Cardiac fibroblast (primary cell): ENCODE measurements around the gene LRP6.

Source experiments
- DNase-seq, 2 donors: peaks; one replicate each; pipeline versions ENCODE4 v3.0.0 to v3.0.0-alpha.2; 2010; ENCODE audit warnings: low read depth in 2 of 2
- H3K4me3 ChIP-seq, 2 donors: replicated peaks in 1 of 2; 1 replicate in 1 of 2; 2 replicates in 1 of 2; pipeline ENCODE4 v1.5.1; 2011; ENCODE audit warnings: low read depth in 2 of 2, low read length in 2 of 2, mild to moderate bottlenecking in 2 of 2, moderate library complexity in 1 of 2
- TF ChIP-seq, protein P1 (sequence below): IDR thresholded peaks from one replicate; pipeline ENCODE4 v1.5.1; 2011; ENCODE audit warnings: low read depth, mild to moderate bottlenecking, low read length, inconsistent platforms

The LRP6 gene

DNA sequence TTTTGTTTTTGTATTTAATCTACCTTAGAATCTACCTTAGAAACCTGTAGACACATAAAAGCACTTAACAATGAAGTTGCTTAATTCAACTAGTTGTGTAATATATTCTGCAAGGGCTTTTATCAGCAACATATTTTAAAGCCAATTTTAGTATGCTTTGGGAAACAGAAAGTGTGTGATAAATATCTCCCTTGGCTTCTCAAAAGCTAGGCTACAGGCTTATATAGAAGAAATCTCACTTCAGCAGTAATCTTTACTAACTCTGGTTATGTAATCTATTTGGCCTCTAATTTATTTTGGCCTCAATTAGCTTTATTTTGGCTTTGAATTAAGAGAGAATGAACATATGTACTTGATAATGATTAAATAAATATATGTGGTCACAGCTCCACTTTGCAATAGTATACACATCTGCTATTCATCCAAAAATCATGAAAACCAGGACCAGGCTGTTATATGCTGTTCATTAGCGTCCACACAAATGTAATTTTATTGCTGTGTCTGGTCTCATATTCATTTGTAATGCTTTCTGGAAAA lies 37.2 kb downstream of the LRP6 start:
- peak in 1 of 2 donors; percentile 36 for DNase-seq
- no peak overlapping the region for H3K4me3 ChIP-seq
- TF ChIP-seq, protein P1, sequence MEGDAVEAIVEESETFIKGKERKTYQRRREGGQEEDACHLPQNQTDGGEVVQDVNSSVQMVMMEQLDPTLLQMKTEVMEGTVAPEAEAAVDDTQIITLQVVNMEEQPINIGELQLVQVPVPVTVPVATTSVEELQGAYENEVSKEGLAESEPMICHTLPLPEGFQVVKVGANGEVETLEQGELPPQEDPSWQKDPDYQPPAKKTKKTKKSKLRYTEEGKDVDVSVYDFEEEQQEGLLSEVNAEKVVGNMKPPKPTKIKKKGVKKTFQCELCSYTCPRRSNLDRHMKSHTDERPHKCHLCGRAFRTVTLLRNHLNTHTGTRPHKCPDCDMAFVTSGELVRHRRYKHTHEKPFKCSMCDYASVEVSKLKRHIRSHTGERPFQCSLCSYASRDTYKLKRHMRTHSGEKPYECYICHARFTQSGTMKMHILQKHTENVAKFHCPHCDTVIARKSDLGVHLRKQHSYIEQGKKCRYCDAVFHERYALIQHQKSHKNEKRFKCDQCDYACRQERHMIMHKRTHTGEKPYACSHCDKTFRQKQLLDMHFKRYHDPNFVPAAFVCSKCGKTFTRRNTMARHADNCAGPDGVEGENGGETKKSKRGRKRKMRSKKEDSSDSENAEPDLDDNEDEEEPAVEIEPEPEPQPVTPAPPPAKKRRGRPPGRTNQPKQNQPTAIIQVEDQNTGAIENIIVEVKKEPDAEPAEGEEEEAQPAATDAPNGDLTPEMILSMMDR, result no peak

DNA sequence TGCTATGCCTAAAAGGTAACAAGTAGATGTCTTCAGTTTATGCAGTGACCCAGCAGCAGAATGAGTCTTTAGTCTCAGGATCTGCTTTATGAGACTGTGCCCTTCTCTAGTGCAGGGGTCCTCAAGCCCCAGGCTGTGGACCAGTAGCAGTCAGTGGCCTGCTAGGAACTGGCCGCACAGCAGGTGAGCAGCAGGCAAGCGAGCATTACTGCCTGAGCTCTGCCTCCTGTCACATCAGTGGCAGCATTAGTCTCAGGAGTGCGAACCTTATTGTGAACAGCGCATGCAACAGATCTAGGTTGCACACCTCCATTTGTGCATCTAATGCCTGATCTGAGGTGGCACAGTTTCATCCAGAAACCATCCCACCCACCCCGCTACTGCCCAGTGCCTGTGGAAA lies 38.4 kb downstream of the LRP6 start:
- TF ChIP-seq, protein P1, result no peak
- no peak overlapping the region for H3K4me3 ChIP-seq
- no peak for DNase-seq

DNA sequence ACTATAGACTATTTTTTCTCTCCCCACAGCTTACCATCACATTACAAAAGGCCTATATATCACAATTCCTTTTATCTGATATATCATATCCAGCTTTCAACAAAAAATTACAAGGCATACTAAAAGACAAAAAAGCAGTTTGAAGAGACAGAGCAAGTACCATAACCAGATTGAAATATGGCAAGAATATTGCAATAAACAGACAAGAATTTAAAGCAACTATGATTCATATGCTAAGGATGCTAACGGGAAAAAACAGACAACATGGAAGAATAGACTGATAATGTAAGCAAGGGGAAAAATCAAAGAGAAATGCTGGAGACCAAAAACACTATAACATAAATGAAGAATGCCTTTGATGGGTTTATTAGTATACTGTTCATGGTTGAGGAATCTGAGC lies 40.7 kb downstream of the LRP6 start:
- TF ChIP-seq, protein P1, result no peak
- DNase-seq, result no peak

DNA sequence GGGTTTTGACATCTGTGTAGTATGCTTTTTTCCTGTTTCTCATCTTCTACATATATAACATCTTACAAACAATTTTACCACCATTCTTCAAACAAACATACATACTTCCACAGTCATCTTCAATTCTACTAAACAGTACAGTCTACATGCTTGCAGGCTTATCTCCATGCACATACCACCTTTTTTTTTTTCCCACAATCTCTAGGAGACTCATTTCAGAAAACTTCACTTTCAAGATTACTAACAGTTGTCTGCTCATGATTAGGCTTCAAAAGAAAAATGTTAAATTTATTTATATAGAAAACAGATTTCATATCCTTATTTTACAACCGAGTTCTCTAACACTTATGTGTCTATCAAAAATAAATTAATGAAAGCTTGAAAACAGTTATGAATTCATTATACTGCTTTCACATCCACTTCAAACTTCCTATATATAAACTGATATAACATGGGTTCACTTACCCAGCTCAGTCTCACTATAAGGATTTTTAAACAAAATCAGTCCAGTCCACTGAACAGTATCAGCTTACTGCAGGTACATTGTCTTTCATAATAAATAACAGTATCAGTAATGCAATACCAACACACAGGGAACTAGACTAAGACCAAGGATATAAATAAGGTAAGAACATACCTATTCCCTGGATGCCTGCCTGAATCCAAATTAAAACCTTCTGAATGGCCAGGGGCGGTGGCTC lies 42.5 kb downstream of the LRP6 start:
- DNase-seq, result peak in 1 of 2 donors; percentile 39
- TF ChIP-seq, protein P1, result no peak
- no peak overlapping the region for H3K4me3 ChIP-seq

More for the DNA sequence above, 40.7 kb downstream of the LRP6 start:
- H3K4me3 ChIP-seq, result no peak overlapping the region

DNA sequence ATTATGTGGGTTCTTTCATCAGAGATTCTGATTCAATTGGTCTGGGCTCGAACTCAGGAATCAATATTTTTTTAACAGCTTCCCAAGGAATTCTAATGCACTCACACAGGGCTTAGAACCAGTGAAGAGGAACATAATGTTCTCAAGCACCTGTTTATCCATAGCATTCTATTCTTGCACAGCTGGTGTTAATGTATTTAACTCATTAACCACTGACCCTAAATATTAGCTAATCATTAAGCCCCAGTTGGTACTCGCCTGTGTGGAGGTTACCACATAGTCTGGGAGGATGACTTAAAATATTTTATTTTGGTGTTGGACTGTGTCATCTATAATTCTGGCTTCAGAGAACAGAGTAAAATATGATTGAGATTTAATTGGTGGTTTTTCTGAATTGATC lies 45.3 kb downstream of the LRP6 start:
- TF ChIP-seq, protein P1, result no peak
- no peak overlapping the region for H3K4me3 ChIP-seq
- no peak for DNase-seq

DNA sequence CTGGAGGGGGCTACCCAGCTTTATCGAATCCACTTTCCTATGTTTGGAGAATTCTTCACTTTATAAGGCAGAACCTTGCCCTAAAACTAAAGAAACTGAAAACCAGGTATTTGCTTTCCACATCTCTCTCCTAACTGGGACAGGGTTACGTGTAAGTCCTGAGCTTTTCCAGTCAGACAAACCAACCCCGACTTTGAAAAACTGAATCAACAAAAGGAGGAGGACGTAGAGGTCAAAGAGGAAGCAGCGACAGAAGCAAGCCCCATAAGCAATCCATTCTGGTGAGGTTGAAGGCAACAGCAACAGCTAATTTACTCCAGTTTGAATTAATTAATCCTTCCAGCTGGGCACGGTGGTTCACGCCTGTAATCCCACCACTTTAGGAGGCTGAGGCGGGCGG lies 47.2 kb downstream of the LRP6 start:
- no peak for DNase-seq
- H3K4me3 ChIP-seq, result no peak overlapping the region
- TF ChIP-seq, protein P1, result no peak

DNA sequence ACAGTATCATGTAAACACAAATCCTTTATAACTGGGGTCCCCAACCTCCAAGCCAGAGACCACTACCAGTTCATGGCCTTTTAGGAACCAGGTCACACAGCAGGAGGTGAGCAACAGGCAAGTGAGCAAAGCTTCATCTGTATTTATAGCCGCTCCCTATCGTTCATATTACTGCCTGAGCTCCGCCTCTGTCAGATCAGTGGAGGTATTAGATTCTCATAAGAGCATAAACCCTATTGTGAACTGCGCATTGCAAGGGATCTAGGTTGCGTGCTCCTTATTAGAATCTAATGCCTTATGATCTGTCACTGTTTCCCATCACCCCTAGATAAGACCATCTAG lies 49.9 kb downstream of the LRP6 start:
- H3K4me3 ChIP-seq, result no peak overlapping the region
- DNase-seq, result no peak
- TF ChIP-seq, protein P1, result no peak
